GM10266 (cell line): Measurements from ENCODE around the gene YAP1.

ENCODE experiments used
- DNase-seq: peaks from one replicate; pipeline ENCODE4 v3.0.0; 2012; ENCODE audit errors: extremely low spot score
- CTCF ChIP-seq: IDR thresholded peaks from 2 replicates; pipeline ENCODE4 v1.5.1; 2012; ENCODE audit warnings: mild to moderate bottlenecking, low read depth; ENCODE audit not compliant: control insufficient read depth, insufficient read depth; ENCODE audit errors: missing control alignments

The YAP1 gene

GRCh38 chr11:102220728-102221467, 110.7 kb downstream of the YAP1 start:
- DNase-seq, result no peak
- no peak for TF ChIP-seq CTCF

- no peak for DNase-seq
- TF ChIP-seq CTCF, result no peak
Observed at GRCh38 chr11:102223859-102224258, 113.6 kb downstream of the YAP1 start.

- DNase-seq, result no peak
- no peak for TF ChIP-seq CTCF
Observed at GRCh38 chr11:102225689-102226568, 115.7 kb downstream of the YAP1 start.

GRCh38 chr11:102226702-102227490, 116.6 kb downstream of the YAP1 start:
- no peak for TF ChIP-seq CTCF
- DNase-seq, result no peak

- no peak for DNase-seq
- TF ChIP-seq CTCF, result no peak
Observed at GRCh38 chr11:102229510-102230123, 119.4 kb downstream of the YAP1 start.

- DNase-seq, result no peak
- no peak for TF ChIP-seq CTCF
Observed at GRCh38 chr11:102230186-102230585, 119.9 kb downstream of the YAP1 start.
